Stimulated activated CD8-positive, alpha-beta memory T cell treated with anti-CD3 and anti-CD28 coated beads, Interleukin-4, amount 100 ng/mL, for 24 hours (primary cell): ENCODE measurements around the gene RFC4.

Experiments
- DNase-seq: peaks from one replicate; pipeline ENCODE4 v3.0.0-alpha.2; 2020; ENCODE audit warnings: low read depth

RFC4 gene

DNA sequence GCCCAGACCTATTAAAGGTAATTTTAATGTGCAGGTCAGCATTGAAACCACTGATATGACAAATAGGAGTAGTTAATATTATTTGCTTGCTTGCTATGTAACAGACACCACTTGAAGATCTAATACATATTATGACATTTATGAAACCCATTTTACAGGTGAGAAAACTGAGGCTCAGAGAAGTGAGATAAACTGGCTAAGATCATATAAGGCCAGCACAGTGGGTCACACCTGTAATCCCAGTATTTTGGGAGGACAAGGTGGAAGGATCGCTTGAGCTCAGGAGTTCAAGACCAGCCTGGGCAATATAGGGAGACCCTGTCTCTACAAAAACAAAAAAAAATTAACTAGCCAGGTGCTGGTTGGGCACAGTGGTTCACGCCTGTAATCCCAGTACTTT, 56.0 kb downstream of the RFC4 start:
- no peak for DNase-seq

GRCh38 chr3:186746008-186746407, 60.3 kb downstream of the RFC4 start:
- no peak for DNase-seq

GRCh38 chr3:186743666-186744065, 62.6 kb downstream of the RFC4 start:
- DNase-seq: no peak

- DNase-seq: no peak
Measured at GRCh38 chr3:186742618-186743380, 63.5 kb downstream of the RFC4 start.
